ENCODE measurements around the gene SLC25A33.

The SLC25A33 gene

GRCh38 chr1:9588551-9589143 is 49.4 kb downstream of the SLC25A33 start, which contains the start of gene TMEM201:
Gene TMEM201 (plus strand): TSS chr1:9588911. CDS start chr1:9588931, 20 bp downstream.
- Histone ChIP-seq H3K4me3 (ENCODE audit: low read depth, low read length) (peak within 1 kb of the TSS; percentile 46), H3K27ac (peak within 1 kb of the TSS; percentile 94), H3K9me3 (ENCODE audit: severe bottlenecking) (no peaks in the 10 kb centered on the region), H3K27me3 (ENCODE audit: insufficient read depth, low read depth, severe bottlenecking) (no peaks in the 10 kb centered on the region), H3K36me3 (peaks cover 39% of the 10 kb centered on the region)
- TF ChIP-seq CTCF (IDR thresholded peaks at IDR 0.05; ENCODE audit: low read depth, low read length), result peak; percentile 68
- peak; percentile 93 for DNase-seq

- Histone ChIP-seq H3K9me3 (ENCODE audit: severe bottlenecking) (no peaks in the 10 kb centered on the region), H3K27ac (peak overlapping the region; percentile 94), H3K27me3 (ENCODE audit: insufficient read depth, low read depth, severe bottlenecking) (no peaks in the 10 kb centered on the region), H3K4me3 (ENCODE audit: low read depth, low read length) (peak overlapping the region; percentile 46), H3K36me3 (peaks cover 38% of the 10 kb centered on the region)
- no peak for DNase-seq
- no peak for TF ChIP-seq CTCF (IDR thresholded peaks at IDR 0.05; ENCODE audit: low read depth, low read length)
These were observed 50.0 kb downstream of the SLC25A33 start for GRCh38 chr1:9589144-9589718.

GRCh38 chr1:9589719-9590157 is 50.5 kb downstream of the SLC25A33 start:
- DNase-seq, result no peak
- no peaks in the 10 kb centered on the region for H3K27me3 ChIP-seq (ENCODE audit: insufficient read depth, low read depth, severe bottlenecking)
- H3K27ac ChIP-seq, result peak overlapping the region; percentile 94
- H3K4me3 ChIP-seq (ENCODE audit: low read depth, low read length), result peak overlapping the region; percentile 46
- no peaks in the 10 kb centered on the region for H3K9me3 ChIP-seq (ENCODE audit: severe bottlenecking)
- TF ChIP-seq CTCF (IDR thresholded peaks at IDR 0.05; ENCODE audit: low read depth, low read length), result no peak
- H3K36me3 ChIP-seq, result peaks cover 42% of the 10 kb centered on the region

- H3K4me3 ChIP-seq (ENCODE audit: low read depth, low read length), result peak overlapping the region; percentile 46
- no peaks in the 10 kb centered on the region for H3K27me3 ChIP-seq (ENCODE audit: insufficient read depth, low read depth, severe bottlenecking)
- no peak for DNase-seq
- peak overlapping the region; percentile 94 for H3K27ac ChIP-seq
- H3K9me3 ChIP-seq (ENCODE audit: severe bottlenecking), result no peaks in the 10 kb centered on the region
- no peak for TF ChIP-seq CTCF (IDR thresholded peaks at IDR 0.05; ENCODE audit: low read depth, low read length)
- peaks cover 39% of the 10 kb centered on the region for H3K36me3 ChIP-seq
These were observed 50.9 kb downstream of the SLC25A33 start for GRCh38 chr1:9590201-9590600.

GRCh38 chr1:9590945-9591668 is 51.8 kb downstream of the SLC25A33 start:
- peak overlapping the region; percentile 94 for H3K27ac ChIP-seq
- H3K4me3 ChIP-seq (ENCODE audit: low read depth, low read length), result no peak overlapping the region
- no peak for DNase-seq
- H3K9me3 ChIP-seq (ENCODE audit: severe bottlenecking), result no peaks in the 10 kb centered on the region
- H3K27me3 ChIP-seq (ENCODE audit: insufficient read depth, low read depth, severe bottlenecking), result no peaks in the 10 kb centered on the region
- no peak for TF ChIP-seq CTCF (IDR thresholded peaks at IDR 0.05; ENCODE audit: low read depth, low read length)
- peaks cover 39% of the 10 kb centered on the region for H3K36me3 ChIP-seq

Data from WERI-Rb-1 (cell line).